H9 (cell line): ENCODE data around the gene GJA10. TPM values are rescaled to one million over a fixed set of nuclear protein-coding genes. Genes with fewer than 3 reads are reported as not detected.

Experiments used
- DNase-seq: peaks from one replicate; pipeline ENCODE4 v3.0.0-alpha.2; 2017
- H2AFZ ChIP-seq: one replicate; pipeline ENCODE4 v1.6.1; 2013; ENCODE audit warnings: mild to moderate bottlenecking, low read length, control low read depth, moderate library complexity
- H2AK5ac ChIP-seq: 2 replicates; pipeline ENCODE4 v1.6.1; 2013; ENCODE audit warnings: low read length, control low read depth, mixed read lengths; ENCODE audit not compliant: insufficient read length
- H2BK120ac ChIP-seq: one replicate; pipeline ENCODE4 v1.6.1; 2013; ENCODE audit warnings: low read depth, mild to moderate bottlenecking, low read length, control low read depth, inconsistent platforms; ENCODE audit not compliant: poor library complexity, severe bottlenecking
- H2BK12ac ChIP-seq: 2 replicates; pipeline ENCODE4 v1.6.1; 2013; ENCODE audit warnings: low read length, control low read depth, mixed read lengths, low read depth; ENCODE audit not compliant: insufficient read length
- H2BK15ac ChIP-seq: 2 replicates; pipeline ENCODE4 v1.6.1; 2013; ENCODE audit warnings: low read depth, low read length, control low read depth
- H2BK20ac ChIP-seq: one replicate; pipeline ENCODE4 v1.6.1; 2013; ENCODE audit warnings: low read depth, mild to moderate bottlenecking, low read length, control low read depth, inconsistent platforms; ENCODE audit not compliant: poor library complexity, severe bottlenecking
- H2BK5ac ChIP-seq: 2 replicates; pipeline ENCODE4 v1.6.1; 2013; ENCODE audit warnings: low read length, control low read depth, mixed read lengths; ENCODE audit not compliant: insufficient read length
- H3K14ac ChIP-seq: 2 replicates; pipeline ENCODE4 v1.6.1; 2013; ENCODE audit warnings: low read length, control low read depth; ENCODE audit not compliant: insufficient read depth
- H3K18ac ChIP-seq: 2 replicates; pipeline ENCODE4 v1.6.1; 2013; ENCODE audit warnings: low read depth, mild to moderate bottlenecking, mixed read lengths, low read length, control low read depth; ENCODE audit not compliant: insufficient read length
- H3K23ac ChIP-seq: 2 replicates; pipeline ENCODE4 v1.6.1; 2013; ENCODE audit warnings: low read length, control low read depth, mixed read lengths, low read depth; ENCODE audit not compliant: insufficient read length
- H3K23me2 ChIP-seq: 2 replicates; pipeline ENCODE4 v1.6.1; 2013; ENCODE audit warnings: low read depth, mild to moderate bottlenecking, mixed read lengths, low read length, control low read depth; ENCODE audit not compliant: insufficient read length, poor library complexity, severe bottlenecking
- H3K27ac ChIP-seq: 2 replicates; pipeline ENCODE4 v1.5.1; 2013; ENCODE audit warnings: low read length, control low read depth, mixed read lengths, low read depth; ENCODE audit not compliant: insufficient read length
- H3K27me3 ChIP-seq: 2 replicates; pipeline ENCODE4 v1.6.1; 2013; ENCODE audit warnings: low read length, control low read depth, inconsistent platforms; ENCODE audit not compliant: insufficient read depth
- H3K4ac ChIP-seq: 2 replicates; pipeline ENCODE4 v1.6.1; 2013; ENCODE audit warnings: low read depth, mild to moderate bottlenecking, control low read depth, inconsistent platforms, low read length, moderate library complexity
- H3K4me1 ChIP-seq: 2 replicates; pipeline ENCODE4 v1.6.1; 2013; ENCODE audit warnings: low read length, control low read depth, inconsistent platforms; ENCODE audit not compliant: insufficient read depth
- H3K4me2 ChIP-seq: 2 replicates; pipeline ENCODE4 v1.6.1; 2013; ENCODE audit warnings: low read length, control low read depth, mixed read lengths; ENCODE audit not compliant: insufficient read length, insufficient read depth
- H3K56ac ChIP-seq: 2 replicates; pipeline ENCODE4 v1.6.1; 2013; ENCODE audit warnings: low read depth, mild to moderate bottlenecking, mixed read lengths, low read length, control low read depth; ENCODE audit not compliant: insufficient read length
- H3K79me1 ChIP-seq: 2 replicates; pipeline ENCODE4 v1.6.1; 2013; ENCODE audit warnings: low read depth, mild to moderate bottlenecking, moderate library complexity, low read length, control low read depth, inconsistent platforms; ENCODE audit not compliant: insufficient read depth, poor library complexity, severe bottlenecking
- H3K79me2 ChIP-seq: 2 replicates; pipeline ENCODE4 v1.6.1; 2013; ENCODE audit warnings: low read length, control low read depth, inconsistent platforms; ENCODE audit not compliant: insufficient read depth
- H3K9ac ChIP-seq: 2 replicates; pipeline ENCODE4 v1.6.1; 2013; ENCODE audit warnings: low read length, control low read depth, mixed read lengths; ENCODE audit not compliant: insufficient read length; ENCODE audit errors: extremely low read depth
- H3K9me3 ChIP-seq: one replicate; pipeline ENCODE4 v1.6.1; 2013; ENCODE audit warnings: low read depth, low read length, inconsistent platforms; ENCODE audit not compliant: control insufficient read depth
- H3T11ph ChIP-seq: one replicate; pipeline ENCODE4 v1.6.1; 2013; ENCODE audit warnings: mild to moderate bottlenecking, low read length, control low read depth, inconsistent platforms
- H4K20me1 ChIP-seq: one replicate; pipeline ENCODE4 v1.6.1; 2013; ENCODE audit not compliant: control insufficient read depth, insufficient read length, insufficient read depth
- H4K5ac ChIP-seq: 2 replicates; pipeline ENCODE4 v1.6.1; 2013; ENCODE audit warnings: low read depth, mild to moderate bottlenecking, mixed read lengths, low read length, control low read depth; ENCODE audit not compliant: insufficient read length
- H4K8ac ChIP-seq: replicated peaks from 2 replicates; pipeline ENCODE4 v1.6.1; 2013; ENCODE audit warnings: low read length, control low read depth, mixed read lengths, low read depth; ENCODE audit not compliant: insufficient read length
- H4K91ac ChIP-seq: 2 replicates; pipeline ENCODE4 v1.6.1; 2013; ENCODE audit warnings: low read depth, mild to moderate bottlenecking, moderate library complexity, mixed read lengths, low read length, control low read depth; ENCODE audit not compliant: insufficient read length
- H3K27ac Mint-ChIP-seq, 3 experiments: 2 replicates in 2 of 3; 3 replicates in 1 of 3; pipeline ENCODE4 v1.8.0; 2020 to 2021; ENCODE audit warnings: mixed read lengths in 3 of 3, mild to moderate bottlenecking in 1 of 3, moderate library complexity in 1 of 3
- H3K27me3 Mint-ChIP-seq: 2 replicates; pipeline ENCODE4 v1.8.0; 2021; ENCODE audit warnings: low read depth, mild to moderate bottlenecking, moderate library complexity, mixed read lengths
- H3K36me3 Mint-ChIP-seq, 3 experiments: 2 replicates in 2 of 3; 3 replicates in 1 of 3; pipeline ENCODE4 v1.8.0; 2020 to 2021; ENCODE audit warnings: low read depth in 3 of 3, mixed read lengths in 3 of 3; ENCODE audit not compliant: insufficient read depth in 1 of 3
- H3K4me1 Mint-ChIP-seq, 2 experiments: 2 replicates each; pipeline ENCODE4 v1.8.0; 2020; ENCODE audit warnings: mixed read lengths in 2 of 2
- H3K4me3 Mint-ChIP-seq, 2 experiments: 2 replicates in 1 of 2; 3 replicates in 1 of 2; pipeline ENCODE4 v1.8.0; 2020 to 2021; ENCODE audit warnings: mild to moderate bottlenecking in 2 of 2, mixed read lengths in 2 of 2, moderate library complexity in 1 of 2
- H3K9me3 Mint-ChIP-seq, 2 experiments: 2 replicates in 1 of 2; 3 replicates in 1 of 2; pipeline ENCODE4 v1.8.0; 2020; ENCODE audit warnings: mild to moderate bottlenecking in 2 of 2, mixed read lengths in 2 of 2, moderate library complexity in 1 of 2
- CTCF ChIP-seq: fragments of 200-600 bp; sonication (generic); conservative IDR thresholded peaks from 3 replicates; pipeline ENCODE4 v1.8.0; 2021; ENCODE audit warnings: antibody characterized with exemption, mild to moderate bottlenecking
- WGBS: extraction: QIAGEN DNeasy Blood & Tissue Kit; methylation state at CpG from one replicate; pipeline ENCODE4 v1.1.7; 2013; ENCODE audit warnings: missing lambda C conversion rate, low lambda C conversion rate, mixed read lengths; ENCODE audit not compliant: insufficient read length; ENCODE audit errors: extremely low coverage; 5-methylcytosine and 5-hydroxymethylcytosine counted together
- total RNA-seq: library from RNA; stranded (reverse); gene quantifications from 2 replicates; pipeline ENCODE4 v1.2.1, GENCODE V29; 2021

The GJA10 gene
- total RNA-seq, 1 experiment from 2014 or later, result not detected

GRCh38 chr6:89927264-89927663, 33.0 kb downstream of the GJA10 start:
- Histone ChIP-seq H2BK120ac (no peak overlapping the region), H3K9ac (no peak overlapping the region), H2BK15ac (no peak overlapping the region), H3K56ac (no peak overlapping the region), H2BK5ac (no peak overlapping the region), H2BK12ac (no peak overlapping the region), H3K23me2 (no peaks in the 10 kb centered on the region), H3K27me3 (no peaks in the 10 kb centered on the region), H2AFZ (no peak overlapping the region), H3K18ac (no peak overlapping the region), H2BK20ac (no peak overlapping the region), H4K91ac (no peak overlapping the region), H3K79me1 (no peaks in the 10 kb centered on the region), H3K4ac (no peak overlapping the region), H3K79me2 (no peaks in the 10 kb centered on the region), H3K23ac (no peak overlapping the region), H3K4me1 (no peaks in the 10 kb centered on the region), H2AK5ac (no peak overlapping the region), H4K8ac (no peak overlapping the region), H3K4me2 (no peak overlapping the region), H4K20me1 (no peaks in the 10 kb centered on the region), H3K14ac (no peak overlapping the region), H3K9me3 (no peaks in the 10 kb centered on the region), H3T11ph (no peak overlapping the region), H4K5ac (no peak overlapping the region), H3K27ac (no peak overlapping the region)
- no peak for TF ChIP-seq CTCF
- DNase-seq, result no peak
- no peak overlapping the region for H3K4me3 Mint-ChIP-seq
- WGBS, result no CpG with 5 or more reads among the region's 5 CpGs
- H3K4me1 Mint-ChIP-seq, result peaks cover 12 to 23% of the 10 kb centered on the region in 2 experiments
- no peak overlapping the region for H3K27ac Mint-ChIP-seq
- no peaks in the 10 kb centered on the region for H3K36me3 Mint-ChIP-seq
- H3K9me3 Mint-ChIP-seq, result no peaks in the 10 kb centered on the region; a peak in 1 of 5 replicates
- no peaks in the 10 kb centered on the region for H3K27me3 Mint-ChIP-seq
